A549 (cell line): ENCODE data around the gene SMR3B.

Source experiments
- CHD2 ChIP-seq: fragments of 150-350 bp; IDR thresholded peaks from 2 replicates; pipeline ENCODE4 v1.6.1; 2014; ENCODE audit warnings: low read length; ENCODE audit not compliant: partially characterized antibody
- CTCF ChIP-seq: fragments of >200 bp; sonication (Bioruptor Twin); formaldehyde crosslinking; IDR thresholded peaks from 3 replicates; pipeline ENCODE4 v1.5.1; 2016
- EHMT2 ChIP-seq: fragments of 200-600 bp; sonication (generic); IDR thresholded peaks from 2 replicates; pipeline ENCODE4 v1.6.1; 2016; ENCODE audit warnings: antibody characterized with exemption, low read depth, mild to moderate bottlenecking, moderate library complexity
- EP300 ChIP-seq, 2 experiments: fragments of >200 bp; sonication (Bioruptor Twin); formaldehyde crosslinking; IDR thresholded peaks; 2 replicates in 1 of 2; 3 replicates in 1 of 2; pipeline ENCODE4 v1.6.1; 2016 to 2017
- HOXA7 ChIP-seq: fragments of 250-450 bp; sonication (Bioruptor Pico); IDR thresholded peaks from 2 replicates; pipeline ENCODE4 v1.5.0; 2020; ENCODE audit warnings: mild to moderate bottlenecking, moderate library complexity
- JUNB ChIP-seq: fragments of >200 bp; sonication (Bioruptor Twin); formaldehyde crosslinking; IDR thresholded peaks from 2 replicates; pipeline ENCODE4 v1.6.1; 2016
- MAFK ChIP-seq: fragments of 450-650 bp; IDR thresholded peaks from 2 replicates; pipeline ENCODE4 v1.6.1; 2014; ENCODE audit not compliant: partially characterized antibody
- NPAS2 ChIP-seq: fragments of 250-450 bp; sonication (Bioruptor Pico); IDR thresholded peaks from 2 replicates; pipeline ENCODE4 v1.8.0; 2022; ENCODE audit warnings: mild to moderate bottlenecking, moderate library complexity, borderline replicate concordance
- PBX3 ChIP-seq: IDR thresholded peaks from 2 replicates; pipeline ENCODE4 v1.6.1; 2012
- PHF8 ChIP-seq: fragments of 200-600 bp; sonication (generic); IDR thresholded peaks from 2 replicates; pipeline ENCODE4 v1.6.1; 2016; ENCODE audit warnings: low read depth, mild to moderate bottlenecking, antibody characterized with exemption, moderate library complexity, borderline replicate concordance
- POLR2A ChIP-seq: IDR thresholded peaks from 2 replicates; pipeline ENCODE4 v1.6.1; 2012; ENCODE audit warnings: mild to moderate bottlenecking, low read length
- POLR2AphosphoS2 ChIP-seq: conservative IDR thresholded peaks from 2 replicates; pipeline ENCODE4 v1.6.1; 2012; ENCODE audit warnings: low read length, improper control_type of control experiment, inconsistent platforms
- RCOR1 ChIP-seq: fragments of 150-350 bp; IDR thresholded peaks from 2 replicates; pipeline ENCODE4 v1.6.1; 2014; ENCODE audit warnings: antibody characterized with exemption, low read length, low read depth
- RFX5 ChIP-seq: fragments of 450-650 bp; IDR thresholded peaks from 2 replicates; pipeline ENCODE4 v1.7.1; 2014; ENCODE audit warnings: antibody characterized with exemption, mild to moderate bottlenecking, moderate library complexity

GRCh38 chr4:70372760-70373159, 10.2 kb upstream of the SMR3B start:
- TF ChIP-seq CTCF (no peak), EP300 (IDR thresholded peaks at IDR 0.05) (no peak), NPAS2 (no peak), MAFK (no peak), EHMT2 (no peak), RCOR1 (no peak), POLR2AphosphoS2 (no peak), POLR2A (no peak), RFX5 (no peak), PBX3 (no peak), CHD2 (no peak), PHF8 (no peak), JUNB (no peak), HOXA7 (no peak)
